Measurements from ENCODE around the gene STAB1. TPM values are rescaled to one million over a fixed set of nuclear protein-coding genes. Genes with fewer than 3 reads are reported as not detected.
A peak's percentile ranks its signal among the peaks of the same experiment; 100 is the strongest.

Gene STAB1
- total RNA-seq, 4 donors from 2014 or later = 27.0 to 98.2 (median 67.2) TPM

DNA sequence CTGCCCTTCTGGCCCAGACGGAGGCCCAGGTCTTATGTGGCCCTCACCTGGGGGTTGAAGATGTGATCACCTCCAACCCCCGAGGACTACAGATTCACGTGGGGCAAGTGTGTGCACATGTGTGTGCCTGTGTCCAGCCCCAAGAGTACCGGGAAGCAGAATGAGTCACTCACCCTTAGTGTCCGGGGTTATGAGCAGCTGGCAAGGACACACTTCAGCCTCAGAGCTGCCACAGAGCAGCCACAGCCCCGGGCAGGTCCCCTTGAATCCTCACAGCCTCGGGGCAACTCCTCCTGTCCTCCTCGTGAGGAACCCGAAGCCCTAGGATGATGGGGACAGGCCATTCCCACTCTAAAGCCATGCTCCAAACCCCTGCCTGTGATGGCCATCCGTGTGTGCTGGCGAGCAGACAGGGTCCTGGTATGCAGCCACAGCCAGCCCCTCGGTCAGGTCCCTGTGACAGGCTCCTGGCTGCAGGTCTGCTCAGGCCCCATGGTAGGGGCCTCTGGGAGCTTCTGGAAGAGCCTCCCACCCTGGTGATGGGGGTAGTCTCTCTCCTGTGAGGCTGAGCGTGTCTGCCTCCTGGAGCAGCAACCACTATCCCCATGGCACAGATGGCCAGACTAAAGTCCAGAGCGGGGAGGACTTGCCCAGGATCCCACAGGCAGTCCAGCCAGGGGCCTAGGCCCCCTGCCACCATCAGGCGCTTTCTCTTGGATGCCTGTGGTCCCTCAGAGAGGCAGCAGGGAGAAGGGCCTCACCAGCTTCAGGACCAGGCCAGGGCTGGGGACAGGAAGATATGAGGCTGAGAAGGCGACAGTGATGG is 852 bp downstream of the STAB1 start:
- H3K4me1 ChIP-seq = peaks cover 0 to 6% (median 2%) of the 10 kb centered on the region in 4 donors
- H3K27me3 ChIP-seq = no peaks in the 10 kb centered on the region
- TF ChIP-seq POLR2A (IDR thresholded peaks at IDR 0.05) = no peak
- TF ChIP-seq, protein P1, sequence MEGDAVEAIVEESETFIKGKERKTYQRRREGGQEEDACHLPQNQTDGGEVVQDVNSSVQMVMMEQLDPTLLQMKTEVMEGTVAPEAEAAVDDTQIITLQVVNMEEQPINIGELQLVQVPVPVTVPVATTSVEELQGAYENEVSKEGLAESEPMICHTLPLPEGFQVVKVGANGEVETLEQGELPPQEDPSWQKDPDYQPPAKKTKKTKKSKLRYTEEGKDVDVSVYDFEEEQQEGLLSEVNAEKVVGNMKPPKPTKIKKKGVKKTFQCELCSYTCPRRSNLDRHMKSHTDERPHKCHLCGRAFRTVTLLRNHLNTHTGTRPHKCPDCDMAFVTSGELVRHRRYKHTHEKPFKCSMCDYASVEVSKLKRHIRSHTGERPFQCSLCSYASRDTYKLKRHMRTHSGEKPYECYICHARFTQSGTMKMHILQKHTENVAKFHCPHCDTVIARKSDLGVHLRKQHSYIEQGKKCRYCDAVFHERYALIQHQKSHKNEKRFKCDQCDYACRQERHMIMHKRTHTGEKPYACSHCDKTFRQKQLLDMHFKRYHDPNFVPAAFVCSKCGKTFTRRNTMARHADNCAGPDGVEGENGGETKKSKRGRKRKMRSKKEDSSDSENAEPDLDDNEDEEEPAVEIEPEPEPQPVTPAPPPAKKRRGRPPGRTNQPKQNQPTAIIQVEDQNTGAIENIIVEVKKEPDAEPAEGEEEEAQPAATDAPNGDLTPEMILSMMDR (IDR thresholded peaks at IDR 0.05) = no peak
- peak overlapping the region in 3 of 4 donors; percentile 5 to 42 (median 41) for H3K4me3 ChIP-seq
- DNase-seq = no peak
- H3K27ac ChIP-seq = peak overlapping the region; percentile 35 to 74 (median 52)
- peaks cover 0 to 25% (median 0%) of the 10 kb centered on the region in 3 donors for H3K36me3 ChIP-seq
- H3K9me3 ChIP-seq = no peaks in the 10 kb centered on the region

DNA sequence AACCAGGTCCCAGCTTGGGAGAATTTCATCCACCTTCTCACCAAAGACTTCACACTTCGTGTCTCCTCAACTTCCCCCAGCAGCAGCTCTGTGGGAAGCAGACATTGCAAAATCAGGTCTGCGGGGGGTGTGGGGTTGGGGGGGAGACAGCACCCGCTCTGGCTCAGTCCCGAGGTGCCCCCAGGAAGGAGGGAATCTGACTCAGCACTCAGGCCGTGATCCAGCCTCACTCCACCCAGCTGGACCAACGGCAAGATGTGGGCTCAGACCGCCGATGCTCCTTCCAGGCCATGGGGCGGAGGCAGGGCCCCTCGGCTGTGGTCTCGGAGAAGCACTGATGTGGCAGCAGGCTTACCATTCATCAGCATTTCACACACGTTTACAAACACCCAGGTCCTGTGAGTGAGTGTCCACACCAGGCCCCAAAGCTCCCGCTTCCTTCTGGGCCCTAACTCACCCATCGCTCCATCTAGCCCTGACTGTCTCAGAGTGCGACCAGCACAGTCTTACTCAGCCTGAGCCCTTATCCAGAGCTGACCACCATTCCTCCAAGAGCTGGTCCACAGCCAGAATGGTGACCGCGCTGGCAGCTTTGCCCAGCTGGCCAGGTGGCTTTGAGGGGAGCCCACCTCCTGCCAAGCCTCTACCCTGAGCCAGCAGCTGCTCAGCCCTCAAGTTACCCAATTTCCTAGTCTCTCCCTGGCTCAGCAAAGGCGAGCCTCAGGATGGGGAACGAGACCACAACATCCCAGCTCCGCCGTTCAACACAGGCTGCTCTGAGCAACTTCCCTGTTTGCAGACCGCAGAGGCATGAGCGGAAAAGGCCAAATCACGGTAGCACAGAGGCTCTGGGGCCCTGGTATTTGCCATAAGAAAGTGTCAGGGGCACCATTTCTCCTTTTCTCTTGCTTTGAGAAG is 3.3 kb downstream of the STAB1 start:
- Histone ChIP-seq H3K4me1 (peaks cover 0 to 6% (median 2%) of the 10 kb centered on the region in 4 donors), H3K27me3 (no peaks in the 10 kb centered on the region), H3K9me3 (no peaks in the 10 kb centered on the region), H3K27ac (no peak overlapping the region), H3K4me3 (no peak overlapping the region), H3K36me3 (peaks cover 0 to under 1% (median 0%) of the 10 kb centered on the region in 3 donors)
- no peak for TF ChIP-seq POLR2A (IDR thresholded peaks at IDR 0.05)
- TF ChIP-seq, protein P1 (IDR thresholded peaks at IDR 0.05) = no peak
- DNase-seq = peak in 2 of 3 donors; percentile 41 to 67

DNA sequence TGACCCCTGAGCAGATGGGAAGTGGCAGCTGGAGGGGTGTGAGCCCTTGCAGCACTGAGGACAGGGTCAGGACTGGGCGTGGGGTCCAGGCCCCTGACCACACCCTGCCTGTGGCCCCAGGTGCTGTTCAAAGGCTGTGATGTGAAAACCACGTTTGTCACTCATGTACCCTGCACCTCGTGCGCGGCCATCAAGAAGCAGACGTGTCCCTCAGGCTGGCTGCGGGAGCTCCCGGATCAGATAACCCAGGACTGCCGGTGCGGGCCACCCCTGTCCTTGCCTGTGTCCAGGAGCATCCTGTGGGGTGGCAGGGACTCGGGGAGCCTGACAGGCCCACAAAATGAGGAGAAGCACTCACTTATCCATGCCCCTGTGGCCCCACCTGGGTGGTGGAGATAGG is 5.9 kb downstream of the STAB1 start:
- no peaks in the 10 kb centered on the region for H3K36me3 ChIP-seq
- H3K4me1 ChIP-seq = peaks cover 0 to 6% (median 2%) of the 10 kb centered on the region in 4 donors
- TF ChIP-seq, protein P1 (IDR thresholded peaks at IDR 0.05) = no peak
- no peak for TF ChIP-seq POLR2A (IDR thresholded peaks at IDR 0.05)
- no peak for DNase-seq
- H3K27ac ChIP-seq = no peak overlapping the region
- H3K27me3 ChIP-seq = no peaks in the 10 kb centered on the region
- no peak overlapping the region for H3K4me3 ChIP-seq
- no peaks in the 10 kb centered on the region for H3K9me3 ChIP-seq

DNA sequence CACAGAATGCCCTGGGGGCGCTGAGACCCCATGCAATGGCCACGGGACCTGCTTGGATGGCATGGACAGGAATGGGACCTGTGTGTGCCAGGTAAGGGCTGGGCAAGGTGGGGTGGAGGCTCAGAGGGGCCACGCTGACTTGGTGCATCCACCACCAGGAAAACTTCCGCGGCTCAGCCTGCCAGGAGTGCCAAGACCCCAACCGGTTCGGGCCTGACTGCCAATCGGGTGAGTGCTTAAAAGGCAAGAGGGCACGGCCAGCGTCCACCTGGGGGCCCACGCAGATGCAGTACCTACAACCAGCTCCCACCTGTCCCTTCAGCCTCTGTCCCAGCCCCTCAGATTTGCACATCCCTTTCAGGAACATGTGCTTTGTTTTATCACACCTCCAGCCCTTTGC is 6.9 kb downstream of the STAB1 start:
- TF ChIP-seq, protein P1 (IDR thresholded peaks at IDR 0.05) = no peak
- no peak for TF ChIP-seq POLR2A (IDR thresholded peaks at IDR 0.05)
- no peaks in the 10 kb centered on the region for H3K27me3 ChIP-seq
- no peak for DNase-seq
- no peak overlapping the region for H3K27ac ChIP-seq
- no peaks in the 10 kb centered on the region for H3K9me3 ChIP-seq
- H3K4me3 ChIP-seq = no peak overlapping the region
- H3K36me3 ChIP-seq = no peaks in the 10 kb centered on the region
- H3K4me1 ChIP-seq = peaks cover 0 to 6% (median 2%) of the 10 kb centered on the region in 4 donors

DNA sequence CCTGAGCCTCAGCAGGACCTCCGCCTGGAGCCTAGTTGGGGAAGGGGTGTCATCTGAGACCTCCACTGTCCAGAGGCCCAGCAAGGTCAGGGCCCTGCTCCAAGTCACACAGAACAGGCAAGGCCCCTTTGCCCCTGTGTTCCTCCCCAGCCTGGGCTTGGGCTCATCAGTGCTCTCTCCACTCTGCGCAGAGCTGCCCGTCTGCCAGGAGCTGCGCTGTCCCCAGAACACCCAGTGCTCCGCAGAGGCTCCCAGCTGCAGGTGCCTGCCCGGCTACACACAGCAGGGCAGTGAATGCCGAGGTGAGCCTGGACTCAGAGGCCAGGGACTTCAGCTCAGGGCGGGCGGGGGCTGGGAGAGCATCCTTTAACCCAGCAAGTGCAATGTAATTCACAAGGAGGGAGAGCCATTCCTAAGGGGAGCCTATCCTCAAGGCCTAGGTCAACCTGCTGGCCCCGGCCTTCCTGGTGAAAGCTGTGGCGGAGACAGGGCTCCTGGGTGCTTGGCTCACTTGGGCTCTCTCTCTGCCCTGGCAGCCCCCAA is 7.7 kb downstream of the STAB1 start:
- no peak for DNase-seq
- H3K4me3 ChIP-seq = no peak overlapping the region
- H3K36me3 ChIP-seq = no peaks in the 10 kb centered on the region
- H3K27ac ChIP-seq = no peak overlapping the region
- H3K4me1 ChIP-seq = peaks cover 0 to 5% (median 2%) of the 10 kb centered on the region in 4 donors
- no peaks in the 10 kb centered on the region for H3K9me3 ChIP-seq
- no peaks in the 10 kb centered on the region for H3K27me3 ChIP-seq
- no peak for TF ChIP-seq POLR2A (IDR thresholded peaks at IDR 0.05)
- TF ChIP-seq, protein P1 (IDR thresholded peaks at IDR 0.05) = no peak
